Colonic mucosa (tissue), 4 donors: ENCODE measurements around the gene HMGCS2. TPM values are rescaled to one million over a fixed set of nuclear protein-coding genes. Genes with fewer than 3 reads are reported as not detected.

Source experiments
- DNase-seq: peaks from one replicate; pipeline ENCODE4 v3.0.0-alpha.2; 2020
- H3K27ac ChIP-seq: fragments of 200-600 bp; one replicate; pipeline ENCODE4 v1.8.0; 2021
- H3K27me3 ChIP-seq: fragments of 200-600 bp; one replicate; pipeline ENCODE4 v1.8.0; 2021
- H3K36me3 ChIP-seq: fragments of 200-600 bp; one replicate; pipeline ENCODE4 v1.8.0; 2021
- H3K4me1 ChIP-seq: fragments of 200-600 bp; one replicate; pipeline ENCODE4 v1.8.0; 2021; ENCODE audit warnings: mild to moderate bottlenecking
- H3K4me3 ChIP-seq: fragments of 200-600 bp; one replicate; pipeline ENCODE4 v1.8.0; 2021
- H3K9ac ChIP-seq, 2 donors: one replicate each; pipeline ENCODE4 v1.7.0; 2013; ENCODE audit warnings: control low read depth in 2 of 2, low read depth in 2 of 2, low read length in 2 of 2
- H3K9me3 ChIP-seq: fragments of 200-600 bp; one replicate; pipeline ENCODE4 v1.8.0; 2021
- CTCF ChIP-seq: fragments of 200-600 bp; IDR thresholded peaks from one replicate; pipeline ENCODE4 v1.8.0; 2022; ENCODE audit warnings: antibody characterized with exemption, mild to moderate bottlenecking
- intact Hi-C: fragments of 100-400 bp; cut with DNase I; formaldehyde crosslinking; loops from one replicate; pipeline ENCODE4 v1.14.1; 2022
- total RNA-seq, 2 donors: library from RNA; stranded (reverse); fragmentation: NEBNext Ultra II Directional in 1 of 2; extraction: Animal tissue kit (Norgen Biotek cat#: 25700) in 1 of 2; gene quantifications; one replicate each; pipeline ENCODE4 v1.2.1, GENCODE V29; 2021
- donor health status: healthy.
- donor health status: DM: no; HTN: no; CAD: no.
- donor health status: DM: no; HTN: no; CAD: no.

Gene HMGCS2
- total RNA-seq, 2 donors from 2014 or later = 271 to 374 TPM

GRCh38 chr1:119740261-119740660, 28.4 kb downstream of the HMGCS2 start:
- H3K36me3 ChIP-seq = no peaks in the 10 kb centered on the region
- intact Hi-C loops = loop anchor here (5.0 to 10.0 kb wide), 3 partner anchors 67 to 205 kb away; no protein-coding TSS in a partner anchor

GRCh38 chr1:119739150-119739549, 29.6 kb downstream of the HMGCS2 start:
- intact Hi-C loops = no loop called here
- H3K36me3 ChIP-seq = no peaks in the 10 kb centered on the region
- no peak for TF ChIP-seq CTCF
- no peak overlapping the region for H3K9ac ChIP-seq
- H3K27ac ChIP-seq = no peak overlapping the region
- no peak for DNase-seq
- H3K4me3 ChIP-seq = no peak overlapping the region
- no peaks in the 10 kb centered on the region for H3K27me3 ChIP-seq
- H3K9me3 ChIP-seq = no peaks in the 10 kb centered on the region
- H3K4me1 ChIP-seq = no peaks in the 10 kb centered on the region

More at GRCh38 chr1:119740261-119740660, 28.4 kb downstream of the HMGCS2 start:
- Histone ChIP-seq H3K9ac (no peak overlapping the region), H3K27ac (no peak overlapping the region), H3K27me3 (no peaks in the 10 kb centered on the region), H3K9me3 (no peaks in the 10 kb centered on the region), H3K4me1 (no peaks in the 10 kb centered on the region), H3K4me3 (no peak overlapping the region)
- DNase-seq = no peak
- TF ChIP-seq CTCF = no peak

- no peak for DNase-seq
- Histone ChIP-seq H3K4me1 (no peaks in the 10 kb centered on the region), H3K9me3 (no peaks in the 10 kb centered on the region), H3K36me3 (no peaks in the 10 kb centered on the region), H3K9ac (no peak overlapping the region), H3K27ac (no peak overlapping the region), H3K27me3 (no peaks in the 10 kb centered on the region), H3K4me3 (no peak overlapping the region)
- TF ChIP-seq CTCF = no peak
- intact Hi-C loops = no loop called here
These were observed 30.5 kb downstream of the HMGCS2 start for GRCh38 chr1:119738100-119738720.

GRCh38 chr1:119737040-119737682, 31.5 kb downstream of the HMGCS2 start:
- no peaks in the 10 kb centered on the region for H3K27me3 ChIP-seq
- no peak overlapping the region for H3K27ac ChIP-seq

GRCh38 chr1:119736649-119737039, 32.1 kb downstream of the HMGCS2 start:
- Histone ChIP-seq H3K4me1 (no peaks in the 10 kb centered on the region), H3K36me3 (no peaks in the 10 kb centered on the region), H3K27ac (no peak overlapping the region), H3K4me3 (no peak overlapping the region), H3K27me3 (no peaks in the 10 kb centered on the region), H3K9ac (no peak overlapping the region), H3K9me3 (no peaks in the 10 kb centered on the region)
- DNase-seq = no peak
- intact Hi-C loops = no loop called here
- no peak for TF ChIP-seq CTCF

More at GRCh38 chr1:119737040-119737682, 31.5 kb downstream of the HMGCS2 start:
- no peaks in the 10 kb centered on the region for H3K36me3 ChIP-seq
- no peak overlapping the region for H3K9ac ChIP-seq
- peak; percentile 29 for DNase-seq
- H3K4me3 ChIP-seq = no peak overlapping the region
- no peaks in the 10 kb centered on the region for H3K4me1 ChIP-seq
- H3K9me3 ChIP-seq = no peaks in the 10 kb centered on the region
- TF ChIP-seq CTCF = no peak
- intact Hi-C loops = no loop called here
